ENCODE data around the gene OCSTAMP.

OCSTAMP gene

DNA sequence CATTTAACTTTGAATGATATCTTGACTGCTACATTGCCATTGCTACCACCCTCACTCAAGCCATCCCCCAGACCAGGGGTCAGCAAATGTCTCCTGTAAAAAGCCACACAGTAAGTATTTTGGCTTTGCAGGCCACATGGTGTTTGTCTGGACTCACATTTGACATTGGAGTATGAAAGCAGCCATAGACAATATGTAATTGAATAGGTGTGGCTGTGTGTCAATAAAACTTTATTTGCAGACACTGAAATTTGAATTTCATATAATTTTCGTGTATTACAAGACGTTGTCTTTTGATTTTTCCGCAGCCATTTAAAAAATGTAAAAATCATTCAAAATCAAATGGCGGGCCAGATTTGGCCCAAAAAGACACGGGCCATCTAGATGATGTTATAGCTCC is 36.3 kb upstream of the OCSTAMP start:
- Histone ChIP-seq H3K9ac (ENCODE audit: low read length) (no peak overlapping the region), H3K4me2 (ENCODE audit: low read length) (no peak overlapping the region), H3K4me1 (ENCODE audit: low read length) (no peaks in the 10 kb centered on the region), H4K20me1 (ENCODE audit: insufficient read depth, low read length) (no peaks in the 10 kb centered on the region), H3K79me2 (ENCODE audit: low read length) (no peaks in the 10 kb centered on the region), H3K4me3 (ENCODE audit: low read length) (no peak overlapping the region), H3K27me3 (ENCODE audit: low read depth, low read length) (peaks cover 45% of the 10 kb centered on the region), H3K36me3 (replicated peaks; ENCODE audit: low read depth, low read length) (no peaks in the 10 kb centered on the region), H3K27ac (ENCODE audit: low read length) (no peak overlapping the region), H2AFZ (ENCODE audit: low read depth, low read length) (no peak overlapping the region), H3K9me3 (ENCODE audit: insufficient read depth, low read length) (no peaks in the 10 kb centered on the region)
- TF ChIP-seq CTCF (IDR thresholded peaks at IDR 0.05; ENCODE audit: low read depth, low read length) (no peak), EZH2phosphoT487 (IDR thresholded peaks at IDR 0.05; ENCODE audit: low read depth) (no peak)

GRCh38 chr20:46584508-46584907 is 34.1 kb upstream of the OCSTAMP start:
- Histone ChIP-seq H3K9me3 (ENCODE audit: insufficient read depth, low read length) (no peaks in the 10 kb centered on the region), H3K4me1 (ENCODE audit: low read length) (no peaks in the 10 kb centered on the region), H3K79me2 (ENCODE audit: low read length) (no peaks in the 10 kb centered on the region), H4K20me1 (ENCODE audit: insufficient read depth, low read length) (no peaks in the 10 kb centered on the region), H3K27ac (ENCODE audit: low read length) (no peak overlapping the region), H3K4me2 (ENCODE audit: low read length) (no peak overlapping the region), H3K4me3 (ENCODE audit: low read length) (no peak overlapping the region), H3K9ac (ENCODE audit: low read length) (no peak overlapping the region), H2AFZ (ENCODE audit: low read depth, low read length) (no peak overlapping the region), H3K36me3 (replicated peaks; ENCODE audit: low read depth, low read length) (no peaks in the 10 kb centered on the region), H3K27me3 (ENCODE audit: low read depth, low read length) (peaks cover 43% of the 10 kb centered on the region)
- TF ChIP-seq EZH2phosphoT487 (IDR thresholded peaks at IDR 0.05; ENCODE audit: low read depth) (no peak), CTCF (IDR thresholded peaks at IDR 0.05; ENCODE audit: low read depth, low read length) (no peak)

GRCh38 chr20:46583411-46584214 is 33.2 kb upstream of the OCSTAMP start:
- TF ChIP-seq CTCF (IDR thresholded peaks at IDR 0.05; ENCODE audit: low read depth, low read length) (no peak), EZH2phosphoT487 (IDR thresholded peaks at IDR 0.05; ENCODE audit: low read depth) (no peak)
- no peaks in the 10 kb centered on the region for H3K4me1 ChIP-seq (ENCODE audit: low read length)
- no peak overlapping the region for H3K4me3 ChIP-seq (ENCODE audit: low read length)
- no peak overlapping the region for H3K27ac ChIP-seq (ENCODE audit: low read length)
- H3K27me3 ChIP-seq (ENCODE audit: low read depth, low read length): peaks cover 42% of the 10 kb centered on the region
- H4K20me1 ChIP-seq (ENCODE audit: insufficient read depth, low read length): no peaks in the 10 kb centered on the region
- H3K36me3 ChIP-seq (replicated peaks; ENCODE audit: low read depth, low read length): no peaks in the 10 kb centered on the region
- H3K9me3 ChIP-seq (ENCODE audit: insufficient read depth, low read length): no peaks in the 10 kb centered on the region
- H3K9ac ChIP-seq (ENCODE audit: low read length): no peak overlapping the region
- H3K4me2 ChIP-seq (ENCODE audit: low read length): no peak overlapping the region
- no peaks in the 10 kb centered on the region for H3K79me2 ChIP-seq (ENCODE audit: low read length)
- H2AFZ ChIP-seq (ENCODE audit: low read depth, low read length): no peak overlapping the region

GRCh38 chr20:46582648-46583047 is 32.2 kb upstream of the OCSTAMP start:
- H3K9me3 ChIP-seq (ENCODE audit: insufficient read depth, low read length): no peaks in the 10 kb centered on the region
- no peaks in the 10 kb centered on the region for H3K36me3 ChIP-seq (replicated peaks; ENCODE audit: low read depth, low read length)
- H3K9ac ChIP-seq (ENCODE audit: low read length): no peak overlapping the region
- H3K4me1 ChIP-seq (ENCODE audit: low read length): no peaks in the 10 kb centered on the region
- no peak for TF ChIP-seq CTCF (IDR thresholded peaks at IDR 0.05; ENCODE audit: low read depth, low read length)
- TF ChIP-seq EZH2phosphoT487 (IDR thresholded peaks at IDR 0.05; ENCODE audit: low read depth): no peak
- H4K20me1 ChIP-seq (ENCODE audit: insufficient read depth, low read length): no peaks in the 10 kb centered on the region
- H3K4me3 ChIP-seq (ENCODE audit: low read length): no peak overlapping the region
- no peak overlapping the region for H3K4me2 ChIP-seq (ENCODE audit: low read length)
- no peak overlapping the region for H2AFZ ChIP-seq (ENCODE audit: low read depth, low read length)
- no peak overlapping the region for H3K27ac ChIP-seq (ENCODE audit: low read length)
- H3K79me2 ChIP-seq (ENCODE audit: low read length): no peaks in the 10 kb centered on the region
- H3K27me3 ChIP-seq (ENCODE audit: low read depth, low read length): peaks cover 42% of the 10 kb centered on the region
